Mesangial cell (primary cell): ENCODE data around the gene BLTP1. TPM values are rescaled to one million over a fixed set of nuclear protein-coding genes. Genes with fewer than 3 reads are reported as not detected.

Experiments
- total RNA-seq: library from RNA; depleted of rRNA; stranded (reverse); fragments of >200 nt; gene quantifications from 2 replicates; pipeline ENCODE4 v1.2.3, GENCODE V29; 2015

The BLTP1 gene, protein sequence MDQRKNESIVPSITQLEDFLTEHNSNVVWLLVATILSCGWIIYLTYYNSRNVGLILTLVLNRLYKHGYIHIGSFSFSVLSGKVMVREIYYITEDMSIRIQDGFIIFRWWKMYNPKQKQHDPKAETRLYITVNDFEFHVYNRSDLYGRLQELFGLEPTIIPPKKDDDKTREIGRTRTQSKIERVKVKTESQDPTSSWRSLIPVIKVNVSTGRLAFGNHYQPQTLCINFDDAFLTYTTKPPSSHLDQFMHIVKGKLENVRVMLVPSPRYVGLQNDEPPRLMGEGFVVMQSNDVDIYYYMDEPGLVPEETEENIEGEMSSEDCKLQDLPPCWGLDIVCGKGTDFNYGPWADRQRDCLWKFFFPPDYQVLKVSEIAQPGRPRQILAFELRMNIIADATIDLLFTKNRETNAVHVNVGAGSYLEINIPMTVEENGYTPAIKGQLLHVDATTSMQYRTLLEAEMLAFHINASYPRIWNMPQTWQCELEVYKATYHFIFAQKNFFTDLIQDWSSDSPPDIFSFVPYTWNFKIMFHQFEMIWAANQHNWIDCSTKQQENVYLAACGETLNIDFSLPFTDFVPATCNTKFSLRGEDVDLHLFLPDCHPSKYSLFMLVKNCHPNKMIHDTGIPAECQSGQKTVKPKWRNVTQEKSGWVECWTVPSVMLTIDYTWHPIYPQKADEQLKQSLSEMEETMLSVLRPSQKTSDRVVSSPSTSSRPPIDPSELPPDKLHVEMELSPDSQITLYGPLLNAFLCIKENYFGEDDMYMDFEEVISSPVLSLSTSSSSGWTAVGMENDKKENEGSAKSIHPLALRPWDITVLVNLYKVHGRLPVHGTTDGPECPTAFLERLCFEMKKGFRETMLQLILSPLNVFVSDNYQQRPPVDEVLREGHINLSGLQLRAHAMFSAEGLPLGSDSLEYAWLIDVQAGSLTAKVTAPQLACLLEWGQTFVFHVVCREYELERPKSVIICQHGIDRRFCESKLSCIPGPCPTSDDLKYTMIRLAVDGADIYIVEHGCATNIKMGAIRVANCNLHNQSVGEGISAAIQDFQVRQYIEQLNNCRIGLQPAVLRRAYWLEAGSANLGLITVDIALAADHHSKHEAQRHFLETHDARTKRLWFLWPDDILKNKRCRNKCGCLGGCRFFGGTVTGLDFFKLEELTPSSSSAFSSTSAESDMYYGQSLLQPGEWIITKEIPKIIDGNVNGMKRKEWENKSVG (N-terminal part only)
- 23.3 and 43.7 TPM in 2 replicates for total RNA-seq

DNA sequence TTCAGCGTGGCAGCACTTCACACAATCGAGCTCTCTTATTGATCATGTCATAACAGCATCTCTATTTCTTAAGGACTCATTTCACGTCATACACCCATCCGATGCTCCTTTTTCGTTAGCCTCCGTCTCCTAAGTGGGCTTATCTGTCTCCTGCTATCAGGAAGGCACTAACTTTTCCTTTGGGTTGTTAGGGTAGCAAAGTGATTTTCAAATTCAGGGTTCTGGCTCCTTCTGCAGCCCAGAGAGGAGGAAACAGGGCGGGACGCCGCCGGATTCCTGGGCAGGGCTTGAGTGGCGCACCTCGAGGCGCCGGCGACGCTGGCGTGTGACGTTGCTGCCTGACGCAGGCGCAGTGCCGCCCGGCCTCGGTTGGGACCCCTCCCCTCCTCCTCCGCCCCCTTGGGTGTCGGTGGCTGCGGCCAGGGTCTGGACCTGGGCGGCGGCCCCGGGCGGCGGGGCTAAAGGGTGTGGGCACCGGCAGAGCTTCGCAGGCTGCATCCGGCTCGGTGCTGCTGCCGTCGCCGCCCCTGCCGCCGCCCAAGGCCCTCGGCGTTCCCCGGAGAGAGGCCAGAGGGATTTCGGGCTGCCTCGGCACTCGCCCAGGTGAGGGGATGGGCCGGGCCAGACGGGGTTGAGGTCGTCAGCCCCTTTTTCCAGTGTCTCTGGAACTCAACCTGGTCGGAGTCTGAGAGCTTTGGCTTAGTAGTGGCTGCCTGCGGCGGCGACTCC, at the start of gene BLTP1:
TSS of gene BLTP1 (plus strand) at position 350 of the 729 bp plus-strand sequence. CDS start 18,317 bp downstream, outside the sequence.

Other genes with a start within 250 kb of the BLTP1 start
- gene TRPC3, start 200.3 kb upstream of the BLTP1 start, total RNA-seq: under 0.01 and 0.51 TPM in 2 replicates
- not detected in 2 replicates for gene ADAD1, start 226.7 kb downstream of the BLTP1 start, total RNA-seq